ENCODE measurements around the gene RALGAPB.

DNA sequence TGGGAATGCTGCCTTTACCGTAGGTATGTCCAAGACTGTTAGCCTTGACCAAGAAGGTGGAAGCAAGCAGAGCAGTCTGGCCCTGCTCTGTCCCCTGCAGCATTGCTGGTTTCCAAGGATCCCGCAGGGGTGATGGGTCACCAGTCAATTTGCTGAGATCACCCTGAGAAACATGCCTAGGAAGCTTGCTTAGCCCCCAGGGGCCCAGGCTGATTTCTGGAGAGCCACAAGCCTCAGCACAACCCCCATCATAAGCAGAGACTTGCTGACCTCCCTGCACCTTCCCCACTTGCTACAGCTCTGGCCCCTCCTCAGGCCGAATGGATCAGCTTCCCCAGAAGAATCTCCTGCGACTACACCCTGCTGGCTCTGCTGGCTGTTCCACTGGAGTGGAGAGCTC, 150.4 kb downstream of the RALGAPB start:
- TF ChIP-seq EZH2 (IDR thresholded peaks at IDR 0.05; ENCODE audit: borderline replicate concordance, low read depth, low read length, severe bottlenecking) (no peak), CTCF (IDR thresholded peaks at IDR 0.05; ENCODE audit: borderline replicate concordance, extremely low read depth, low read length, poor library complexity, severe bottlenecking) (no peak)

All from DND-41 (cell line).